H1 (cell line): Measurements from ENCODE around the gene BBLN. TPM values are rescaled to one million over a fixed set of nuclear protein-coding genes. Genes with fewer than 3 reads are reported as not detected.

ENCODE experiments used
- BCL11A ChIP-seq, 2 experiments: IDR thresholded peaks; one replicate each; pipeline ENCODE4 v1.6.1; 2011; ENCODE audit warnings: low read depth in 2 of 2, low read length in 2 of 2, mild to moderate bottlenecking in 2 of 2
- CBX5 ChIP-seq: fragments of 300-800, 300-1000 bp; sonication (generic); IDR thresholded peaks from 2 replicates; pipeline ENCODE4 v1.7.1; 2016; ENCODE audit warnings: antibody characterized with exemption, low read length, low read depth
- CHD1 ChIP-seq: IDR thresholded peaks from 2 replicates; pipeline ENCODE4 v1.6.1; 2012; ENCODE audit warnings: low read depth, low read length, improper control_type of control experiment
- CHD2 ChIP-seq: IDR thresholded peaks from 2 replicates; pipeline ENCODE4 v1.6.1; 2012; ENCODE audit warnings: low read length, improper control_type of control experiment
- EGR1 ChIP-seq: IDR thresholded peaks from 2 replicates; pipeline ENCODE4 v1.6.1; 2011; ENCODE audit warnings: low read depth, low read length, borderline replicate concordance
- EZH2 ChIP-seq: fragments of 200-600 bp; sonication (generic); IDR thresholded peaks from 2 replicates; pipeline ENCODE4 v1.7.1; 2012; ENCODE audit warnings: low read depth, mild to moderate bottlenecking, moderate library complexity, low read length, inconsistent platforms; ENCODE audit not compliant: severe bottlenecking
- GABPA ChIP-seq: IDR thresholded peaks from 2 replicates; pipeline ENCODE4 v1.6.1; 2011; ENCODE audit warnings: mild to moderate bottlenecking, low read length, moderate library complexity, borderline replicate concordance; ENCODE audit not compliant: insufficient read depth
- HDAC2 ChIP-seq, 2 experiments: fragments of 300-600 bp in 1 of 2; sonication (generic) in 1 of 2; IDR thresholded peaks; 2 replicates each; pipeline ENCODE4 v1.6.1; 2011 to 2012; ENCODE audit warnings: low read depth in 2 of 2, low read length in 2 of 2, mild to moderate bottlenecking in 2 of 2, moderate library complexity in 2 of 2, borderline replicate concordance in 1 of 2, inconsistent platforms in 1 of 2
- KDM1A ChIP-seq: fragments of 200-600, 300-600 bp; sonication (generic); IDR thresholded peaks from 2 replicates; pipeline ENCODE4 v1.7.1; 2016; ENCODE audit warnings: mild to moderate bottlenecking, low read length, borderline replicate concordance
- KDM5A ChIP-seq: fragments of 200-600 bp; IDR thresholded peaks from 2 replicates; pipeline ENCODE4 v1.7.1; 2012; ENCODE audit warnings: mild to moderate bottlenecking, low read length, inconsistent platforms, mixed read lengths
- MAFK ChIP-seq: IDR thresholded peaks from 2 replicates; pipeline ENCODE4 v1.6.1; 2012; ENCODE audit warnings: low read depth, mild to moderate bottlenecking, improper control_type of control experiment, low read length
- NANOG ChIP-seq: IDR thresholded peaks from 2 replicates; pipeline ENCODE4 v1.6.1; 2011; ENCODE audit warnings: low read length, low read depth, mild to moderate bottlenecking, inconsistent platforms; ENCODE audit not compliant: insufficient read depth, poor library complexity, severe bottlenecking
- NRF1 ChIP-seq: IDR thresholded peaks from 2 replicates; pipeline ENCODE4 v1.6.1; 2011; ENCODE audit warnings: mild to moderate bottlenecking, low read depth, low read length, improper control_type of control experiment
- POLR2A ChIP-seq, 2 experiments: IDR thresholded peaks; 1 replicate in 1 of 2; 2 replicates in 1 of 2; pipeline ENCODE4 v1.6.1; 2011; ENCODE audit warnings: low read depth in 2 of 2, low read length in 2 of 2, mild to moderate bottlenecking in 2 of 2; ENCODE audit errors: control extremely low read depth in 1 of 2
- POU5F1 ChIP-seq: IDR thresholded peaks from 2 replicates; pipeline ENCODE4 v1.6.1; 2011; ENCODE audit warnings: low read depth, mild to moderate bottlenecking, low read length, moderate library complexity
- RXRA ChIP-seq: IDR thresholded peaks from 2 replicates; pipeline ENCODE4 v1.6.1; 2011; ENCODE audit warnings: low read depth, mild to moderate bottlenecking, low read length, moderate library complexity; ENCODE audit not compliant: insufficient read depth
- SAP30 ChIP-seq: fragments of 300-600 bp; sonication (generic); IDR thresholded peaks from 2 replicates; pipeline ENCODE4 v1.7.1; 2012; ENCODE audit warnings: low read length, moderate library complexity, mild to moderate bottlenecking, inconsistent platforms; ENCODE audit not compliant: insufficient read depth, insufficient replicate concordance
- SIN3A ChIP-seq, 2 experiments: IDR thresholded peaks in 1 of 2; conservative IDR thresholded peaks in 1 of 2; 2 replicates each; pipeline ENCODE4 v1.6.1; 2011 to 2012; ENCODE audit warnings: low read length in 2 of 2, improper control_type of control experiment in 1 of 2, low read depth in 1 of 2, mild to moderate bottlenecking in 1 of 2
- SIX5 ChIP-seq: IDR thresholded peaks from 2 replicates; pipeline ENCODE4 v1.6.1; 2011; ENCODE audit warnings: mild to moderate bottlenecking, low read depth, low read length
- SP4 ChIP-seq: IDR thresholded peaks from 2 replicates; pipeline ENCODE4 v1.6.1; 2012; ENCODE audit warnings: low read length, inconsistent platforms
- TAF1 ChIP-seq: IDR thresholded peaks from 2 replicates; pipeline ENCODE4 v1.6.1; 2011; ENCODE audit warnings: mild to moderate bottlenecking, low read depth, low read length
- YY1 ChIP-seq: IDR thresholded peaks from 2 replicates; pipeline ENCODE4 v1.6.1; 2011; ENCODE audit warnings: low read depth, mild to moderate bottlenecking, low read length
- polyA plus RNA-seq, 7 experiments: library from polyadenylated mRNA; depleted of rRNA in 3 of 7; stranded (reverse) in 5 of 7; unstranded in 2 of 7; fragments of >200 nt in 5 of 7; fragments of 200-250 nt in 2 of 7; gene quantifications; 1 replicate in 5 of 7; 2 replicates in 1 of 7; 4 replicates in 1 of 7; pipeline versions ENCODE4 v1.2.1 to v1.2.3, GENCODE V29; 2011 to 2013; ENCODE audit warnings: missing spikeins in 2 of 7, mixed read lengths in 2 of 7
- total RNA-seq: library from RNA; stranded (reverse); fragmentation: NEBNext Ultra II Directional; extraction: Animal tissue kit (Norgen Biotek cat#: 25700); gene quantifications from 2 replicates; pipeline ENCODE4 v1.2.1, GENCODE V29; 2021
- TF ChIP-seq, protein P1 (sequence below): IDR thresholded peaks from 2 replicates; pipeline ENCODE4 v1.6.1; 2012; ENCODE audit warnings: inconsistent platforms

BBLN gene
- total and polyA plus RNA-seq, 2 of the 8 experiments (the other 6 are each of a cell fraction or from before 2014, with no cell fraction given) = 63.1 to 164 TPM

DNA sequence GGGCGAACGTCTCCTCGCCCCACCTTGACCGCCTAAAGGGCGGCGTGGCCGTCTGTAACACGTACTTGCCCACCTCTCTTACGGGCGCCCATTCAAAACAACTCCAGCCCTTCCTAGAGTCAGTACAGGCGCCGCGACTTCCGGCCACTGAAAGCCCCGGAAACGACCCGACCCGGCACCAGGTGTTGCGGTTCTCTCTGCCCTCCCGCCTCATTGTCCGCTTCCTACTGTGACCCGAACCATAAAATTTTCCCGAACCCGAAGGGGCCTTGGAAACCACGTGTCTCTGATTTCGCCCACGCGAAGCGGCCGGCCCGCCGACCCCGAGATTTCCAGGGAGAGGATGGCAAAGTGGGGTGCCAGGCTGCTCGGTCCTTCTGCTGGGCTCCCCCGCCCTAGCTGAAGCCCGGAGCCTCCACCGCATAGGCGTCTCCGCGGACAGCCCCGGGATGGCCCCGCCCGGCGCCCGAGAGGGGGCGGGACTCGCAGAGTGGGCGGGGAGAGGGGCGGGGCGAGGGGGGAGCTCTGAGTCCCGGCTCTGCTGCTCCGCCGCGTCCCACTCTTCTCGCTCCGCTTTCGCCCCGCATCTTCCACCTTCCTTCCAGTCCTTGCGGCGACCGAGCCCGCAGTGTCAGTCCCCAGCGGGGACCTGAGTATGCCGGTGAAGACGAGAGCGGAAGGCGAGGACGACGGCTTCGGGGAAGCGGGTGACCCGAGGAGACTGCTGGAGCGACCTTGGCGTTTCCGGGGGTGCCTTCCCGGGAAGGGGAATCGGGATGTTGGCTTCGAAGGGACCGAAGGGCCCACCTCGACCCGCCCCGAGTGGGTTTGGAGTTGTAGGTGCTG, 31.9 kb upstream of the BBLN start (continued):
- TF ChIP-seq GABPA (peak; percentile 73), POLR2A (IDR thresholded peaks at IDR 0.05; ENCODE audit: control extremely low read depth in 1 of 2, low read depth in 2 of 2, low read length in 2 of 2) (peak in 1 of 2 experiments; percentile 38; a peak in 1 of 3 replicates), RXRA (no peak), KDM5A (0 out of 2 replicates have a peak, but pooled peaks have one; percentile 26), SIX5 (no peak), SIN3A (conservative IDR thresholded peaks at IDR 0.05 in 1 of 2, IDR thresholded peaks at IDR 0.05 in 1 of 2; ENCODE audit: low read depth in 1 of 2, low read length in 2 of 2) (0 out of 4 replicates have a peak, but pooled peaks of 1 of the 2 experiments have one; percentile 56), MAFK (no peak), BCL11A (IDR thresholded peaks at IDR 0.05; ENCODE audit: low read depth in 2 of 2, low read length in 2 of 2) (no peak), KDM1A (no peak), CHD1 (no peak), POU5F1 (no peak), HDAC2 (IDR thresholded peaks at IDR 0.05; ENCODE audit: borderline replicate concordance in 1 of 2, low read depth in 2 of 2, low read length in 2 of 2) (no peak), YY1 (no peak), EGR1 (peak; percentile 93), TAF1 (no peak; the same call in 1 of the 2 replicates), SAP30 (peak; percentile 26), SP4 (peak; percentile 98), NANOG (peak; percentile 13), EZH2 (no peak), NRF1 (no peak), CBX5 (no peak), CHD2 (no peak)
- TF ChIP-seq, protein P1, sequence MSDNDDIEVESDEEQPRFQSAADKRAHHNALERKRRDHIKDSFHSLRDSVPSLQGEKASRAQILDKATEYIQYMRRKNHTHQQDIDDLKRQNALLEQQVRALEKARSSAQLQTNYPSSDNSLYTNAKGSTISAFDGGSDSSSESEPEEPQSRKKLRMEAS = peak; percentile 86
